ENCODE results near the gene KNG1.

The KNG1 gene

DNA sequence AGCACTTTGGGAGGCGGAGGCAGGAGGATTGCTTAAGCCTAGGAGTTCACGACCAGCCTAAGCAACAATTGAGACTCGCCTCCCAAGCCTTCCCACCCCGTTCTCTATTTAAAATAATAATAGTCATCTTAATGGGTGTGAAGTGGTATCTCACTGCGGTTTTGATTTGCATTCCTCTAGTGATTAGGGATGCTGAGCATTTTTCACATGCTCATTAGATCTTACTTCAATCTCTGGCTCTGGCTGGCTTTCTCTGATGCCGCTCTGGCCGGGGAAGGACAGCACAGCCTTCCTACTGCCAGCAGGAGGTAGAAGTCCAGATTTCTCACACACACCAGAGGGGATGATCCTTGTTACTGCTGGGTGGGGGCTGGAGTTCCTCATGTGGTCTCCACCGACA lies 58.8 kb downstream of the KNG1 start:
- ChIA-PET POLR2A (no interaction called here), CTCF (no interaction called here)
- no peak for DNase-seq (ENCODE audit: extremely low spot score)
- TF ChIP-seq L3MBTL2 (conservative IDR thresholded peaks at IDR 0.05) = no peak
- TF ChIP-seq, protein P1, sequence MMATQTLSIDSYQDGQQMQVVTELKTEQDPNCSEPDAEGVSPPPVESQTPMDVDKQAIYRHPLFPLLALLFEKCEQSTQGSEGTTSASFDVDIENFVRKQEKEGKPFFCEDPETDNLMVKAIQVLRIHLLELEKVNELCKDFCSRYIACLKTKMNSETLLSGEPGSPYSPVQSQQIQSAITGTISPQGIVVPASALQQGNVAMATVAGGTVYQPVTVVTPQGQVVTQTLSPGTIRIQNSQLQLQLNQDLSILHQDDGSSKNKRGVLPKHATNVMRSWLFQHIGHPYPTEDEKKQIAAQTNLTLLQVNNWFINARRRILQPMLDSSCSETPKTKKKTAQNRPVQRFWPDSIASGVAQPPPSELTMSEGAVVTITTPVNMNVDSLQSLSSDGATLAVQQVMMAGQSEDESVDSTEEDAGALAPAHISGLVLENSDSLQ (IDR thresholded peaks at IDR 0.05) = no peak
- TF ChIP-seq FOXM1 (IDR thresholded peaks at IDR 0.05; ENCODE audit: borderline replicate concordance) = no peak
- no peak for TF ChIP-seq ARNT (IDR thresholded peaks at IDR 0.05)
- no peak for TF ChIP-seq BHLHE40 (IDR thresholded peaks at IDR 0.05; ENCODE audit: borderline replicate concordance)
- TF ChIP-seq NFRKB (IDR thresholded peaks at IDR 0.05) = no peak
- TF ChIP-seq SUZ12 (IDR thresholded peaks at IDR 0.05) = no peak
- no peak for TF ChIP-seq CTBP1 (IDR thresholded peaks at IDR 0.05; ENCODE audit: borderline replicate concordance)
- no peak for TF ChIP-seq HDGF (IDR thresholded peaks at IDR 0.05; ENCODE audit: borderline replicate concordance)
- no peak for TF ChIP-seq TARDBP (IDR thresholded peaks at IDR 0.05)
- TF ChIP-seq ELF4 (IDR thresholded peaks at IDR 0.05) = no peak
- TF ChIP-seq FOXK2 (IDR thresholded peaks at IDR 0.05) = no peak
- no peak for TF ChIP-seq FOXA1 (IDR thresholded peaks at IDR 0.05)
- no peak for TF ChIP-seq ZNF384 (IDR thresholded peaks at IDR 0.05)
- no peak for TF ChIP-seq LEF1 (IDR thresholded peaks at IDR 0.05; ENCODE audit: borderline replicate concordance)
- TF ChIP-seq SP1 (IDR thresholded peaks at IDR 0.05) = no peak

DNA sequence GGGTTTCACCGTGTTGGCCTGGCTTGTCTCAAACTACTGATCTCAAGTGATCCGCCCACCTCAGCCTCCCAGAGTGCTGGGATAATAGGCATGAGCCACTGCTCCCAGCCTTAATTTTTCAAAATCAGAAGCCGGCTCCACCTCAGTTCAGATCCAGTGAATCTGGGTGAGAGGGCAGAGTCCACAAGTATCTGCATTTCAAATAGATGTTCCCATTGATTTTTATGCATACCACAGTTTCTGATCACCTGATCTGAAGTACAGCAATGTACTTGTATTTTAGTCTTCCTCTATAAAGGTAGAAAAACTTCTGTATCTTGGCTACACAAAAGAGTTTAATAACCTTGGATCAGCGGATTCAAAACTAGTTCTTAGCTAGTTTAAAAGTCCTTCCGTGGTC lies 62.0 kb downstream of the KNG1 start:
- ChIA-PET CTCF (no interaction called here), POLR2A (no interaction called here)
- no peak for DNase-seq (ENCODE audit: extremely low spot score)
- TF ChIP-seq ARNT (IDR thresholded peaks at IDR 0.05) (no peak), ELF4 (IDR thresholded peaks at IDR 0.05) (no peak), CTBP1 (IDR thresholded peaks at IDR 0.05; ENCODE audit: borderline replicate concordance) (no peak)

DNA sequence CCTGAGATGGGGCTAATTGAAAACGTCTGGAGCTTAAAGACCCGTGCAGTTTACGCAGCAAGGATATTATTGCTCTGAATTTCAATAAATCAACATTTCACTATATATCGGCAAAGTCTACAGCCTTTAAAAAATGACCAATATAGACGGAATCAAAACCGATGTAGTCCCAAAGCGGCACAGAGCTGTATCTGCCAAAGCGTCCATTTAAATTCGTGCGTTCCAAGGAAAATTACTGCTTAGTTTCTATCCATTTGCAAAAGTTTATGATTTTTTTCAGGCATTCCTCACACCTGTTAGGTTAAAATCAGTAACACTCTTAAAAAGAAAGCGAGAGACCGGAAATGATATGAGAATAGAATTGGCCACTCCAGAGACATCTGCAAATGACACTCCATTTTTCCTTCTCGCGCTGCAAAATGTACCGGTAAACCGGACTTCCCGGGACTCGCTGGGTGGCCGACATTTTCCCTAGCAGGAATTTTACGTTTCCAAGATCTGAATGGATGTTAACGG lies 65.4 kb downstream of the KNG1 start:
- TF ChIP-seq FOXM1 (IDR thresholded peaks at IDR 0.05; ENCODE audit: borderline replicate concordance) = no peak
- TF ChIP-seq ELF4 (IDR thresholded peaks at IDR 0.05) = no peak
- TF ChIP-seq L3MBTL2 (conservative IDR thresholded peaks at IDR 0.05) = no peak
- TF ChIP-seq FOXA1 (IDR thresholded peaks at IDR 0.05) = no peak
- TF ChIP-seq SP1 (IDR thresholded peaks at IDR 0.05) = no peak
- TF ChIP-seq CTBP1 (IDR thresholded peaks at IDR 0.05; ENCODE audit: borderline replicate concordance) = no peak
- no peak for TF ChIP-seq LEF1 (IDR thresholded peaks at IDR 0.05; ENCODE audit: borderline replicate concordance)
- no peak for TF ChIP-seq BHLHE40 (IDR thresholded peaks at IDR 0.05; ENCODE audit: borderline replicate concordance)
- TF ChIP-seq TARDBP (IDR thresholded peaks at IDR 0.05) = no peak
- TF ChIP-seq SUZ12 (IDR thresholded peaks at IDR 0.05) = no peak
- no peak for TF ChIP-seq ZNF384 (IDR thresholded peaks at IDR 0.05)
- no peak for TF ChIP-seq NFRKB (IDR thresholded peaks at IDR 0.05)
- CTCF ChIA-PET = no interaction called here
- POLR2A ChIA-PET = interaction anchor here (0.6 to 3.8 kb wide), 14 partner anchors 10 to 178 kb away, joined by 3 to 24 read pairs (median 4); partner anchors contain the start of gene RFC4
- no peak for DNase-seq (ENCODE audit: extremely low spot score)

DNA sequence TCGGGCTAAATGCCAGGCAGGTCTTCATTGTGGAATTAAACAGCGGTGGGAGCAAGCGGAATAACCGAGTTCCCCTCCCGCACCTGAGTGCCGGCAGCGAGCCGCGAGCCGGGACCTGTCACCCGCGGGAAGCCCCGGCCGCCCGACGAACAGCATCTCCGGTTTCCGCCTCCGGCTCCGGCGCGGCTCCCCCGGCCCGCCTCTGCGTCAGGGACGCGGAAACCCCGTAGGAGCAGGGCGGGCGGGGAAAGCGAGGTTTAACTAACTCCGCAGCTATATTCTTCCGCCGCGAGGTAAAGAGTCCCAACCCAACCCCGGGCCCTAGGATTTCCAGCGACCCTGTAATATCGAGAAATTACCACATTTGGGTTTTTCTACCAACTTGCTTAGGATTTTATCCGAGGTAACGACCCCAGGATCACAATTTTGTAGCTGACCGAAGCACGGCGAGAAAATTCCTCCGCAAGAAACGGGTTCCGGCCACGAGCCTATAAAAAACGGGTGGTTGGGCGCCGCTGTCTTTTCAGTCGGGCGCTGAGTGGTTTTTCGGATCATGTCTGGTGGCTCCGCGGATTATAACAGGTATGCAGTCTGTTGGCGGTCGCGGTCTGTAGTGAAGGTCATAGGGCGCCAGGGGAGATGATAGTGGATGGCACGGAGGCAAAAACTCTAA lies 66.0 kb downstream of the KNG1 start, which contains the start of gene EIF4A2:
Gene EIF4A2, plus strand, starts transcription at position 520 of the 673 bp plus-strand sequence. Its CDS starts 34 bp downstream, at position 554.
- POLR2A ChIA-PET = interaction anchor here (0.6 to 3.8 kb wide), 23 partner anchors 9 to 845 kb away, joined by 3 to 24 read pairs (median 4); partner anchors contain the start of genes DNAJB11, RFC4 and TRA2B
- peak; percentile 78 for DNase-seq (ENCODE audit: extremely low spot score)
- CTCF ChIA-PET = interaction anchor here (0.6 kb wide), 1 partner anchor 100 kb away, joined by 3 read pairs; no protein-coding TSS in a partner anchor
- TF ChIP-seq LEF1 (IDR thresholded peaks at IDR 0.05; ENCODE audit: borderline replicate concordance) (peak; percentile 72; the same call in 1 of the 2 replicates), NFRKB (IDR thresholded peaks at IDR 0.05) (peak; percentile 84), FOXM1 (IDR thresholded peaks at IDR 0.05; ENCODE audit: borderline replicate concordance) (0 out of 2 replicates have a peak, but pooled peaks have one; percentile 15), ARNT (IDR thresholded peaks at IDR 0.05) (no peak), ELF4 (IDR thresholded peaks at IDR 0.05) (peak; percentile 85), L3MBTL2 (conservative IDR thresholded peaks at IDR 0.05) (peak; percentile 49; the same call in 1 of the 2 replicates), HDGF (IDR thresholded peaks at IDR 0.05; ENCODE audit: borderline replicate concordance) (no peak)

DNA sequence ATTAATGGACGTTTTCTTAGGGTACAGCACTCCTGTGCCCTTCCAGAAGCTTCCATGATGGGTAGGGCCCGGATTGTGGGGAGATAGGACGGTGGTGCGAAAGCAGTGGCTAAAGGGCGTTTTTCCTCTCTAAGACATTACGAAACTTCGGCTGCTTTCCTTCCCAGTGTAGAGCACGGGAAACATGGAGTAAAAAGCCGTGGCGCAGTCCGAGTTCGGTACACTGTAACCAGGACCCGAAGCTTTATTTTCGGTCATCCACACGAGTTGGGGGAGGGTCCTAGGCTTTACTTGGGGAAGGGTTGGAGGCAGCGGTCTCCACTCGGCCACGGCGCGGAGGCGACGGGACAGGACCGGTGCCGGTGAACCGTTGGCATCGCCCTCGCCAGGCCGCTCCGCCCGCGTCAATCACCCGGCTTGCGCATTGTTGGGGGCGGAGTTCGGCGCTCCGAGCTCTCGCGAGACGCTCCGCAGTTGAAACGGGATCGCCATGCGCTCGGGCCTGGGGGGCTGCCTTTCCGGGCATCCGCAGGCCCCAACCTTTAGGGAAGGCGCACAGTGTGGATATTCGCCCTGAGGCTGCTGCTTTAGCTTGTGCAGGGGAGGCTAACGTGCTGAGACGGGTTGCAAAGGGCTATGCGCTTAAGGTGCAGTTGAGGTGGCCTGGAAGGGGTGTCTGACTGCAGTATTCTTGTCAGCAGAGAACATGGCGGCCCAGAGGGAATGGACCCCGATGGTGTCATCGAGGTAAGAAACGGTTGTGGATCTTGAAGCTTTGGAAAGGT lies 66.8 kb downstream of the KNG1 start:
- no peak for TF ChIP-seq ELF4 (IDR thresholded peaks at IDR 0.05)
- TF ChIP-seq, protein P1 (IDR thresholded peaks at IDR 0.05) = peak; percentile 96
- TF ChIP-seq ARNT (IDR thresholded peaks at IDR 0.05) = no peak
- TF ChIP-seq SUZ12 (IDR thresholded peaks at IDR 0.05) = no peak
- TF ChIP-seq HDGF (IDR thresholded peaks at IDR 0.05; ENCODE audit: borderline replicate concordance) = 0 out of 2 replicates have a peak, but pooled peaks have one; percentile 36
- TF ChIP-seq SP1 (IDR thresholded peaks at IDR 0.05) = no peak
- peak; percentile 20; the same call in 1 of the 2 replicates for TF ChIP-seq FOXM1 (IDR thresholded peaks at IDR 0.05; ENCODE audit: borderline replicate concordance)
- TF ChIP-seq NFRKB (IDR thresholded peaks at IDR 0.05) = no peak
- DNase-seq (ENCODE audit: extremely low spot score) = peak; percentile 34
- CTCF ChIA-PET = interaction anchor here (0.6 to 0.9 kb wide), 2 partner anchors 100 to 356 kb away, joined by 3 read pairs; partner anchors contain the start of gene RPL39L
- POLR2A ChIA-PET = interaction anchor here (0.7 to 3.8 kb wide), 20 partner anchors 8 to 846 kb away, joined by 3 to 24 read pairs (median 4); partner anchors contain the start of genes DNAJB11, RFC4 and TRA2B
